ENCODE data around the gene ZBTB2.

DNA sequence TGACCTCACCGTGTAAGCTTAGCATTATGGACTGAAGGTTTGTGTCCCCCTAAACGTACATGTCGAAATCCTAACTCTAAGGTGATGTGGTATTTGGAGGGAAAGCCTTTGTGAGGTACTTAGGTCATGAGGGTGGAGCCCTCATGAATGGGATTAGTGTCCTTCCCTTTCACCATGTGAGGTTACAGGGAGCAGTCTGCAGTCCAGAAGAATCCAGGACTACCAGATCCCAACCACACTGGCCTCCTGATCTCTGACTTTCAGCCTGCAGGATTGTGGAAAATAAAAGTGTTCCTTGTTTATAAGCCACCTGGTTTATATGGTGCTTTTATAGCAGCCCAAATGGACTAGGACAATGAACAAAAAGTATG is 73.4 kb downstream of the ZBTB2 start:
- no peak for TF ChIP-seq POLR2A (IDR thresholded peaks at IDR 0.05)
- TF ChIP-seq, protein P1, sequence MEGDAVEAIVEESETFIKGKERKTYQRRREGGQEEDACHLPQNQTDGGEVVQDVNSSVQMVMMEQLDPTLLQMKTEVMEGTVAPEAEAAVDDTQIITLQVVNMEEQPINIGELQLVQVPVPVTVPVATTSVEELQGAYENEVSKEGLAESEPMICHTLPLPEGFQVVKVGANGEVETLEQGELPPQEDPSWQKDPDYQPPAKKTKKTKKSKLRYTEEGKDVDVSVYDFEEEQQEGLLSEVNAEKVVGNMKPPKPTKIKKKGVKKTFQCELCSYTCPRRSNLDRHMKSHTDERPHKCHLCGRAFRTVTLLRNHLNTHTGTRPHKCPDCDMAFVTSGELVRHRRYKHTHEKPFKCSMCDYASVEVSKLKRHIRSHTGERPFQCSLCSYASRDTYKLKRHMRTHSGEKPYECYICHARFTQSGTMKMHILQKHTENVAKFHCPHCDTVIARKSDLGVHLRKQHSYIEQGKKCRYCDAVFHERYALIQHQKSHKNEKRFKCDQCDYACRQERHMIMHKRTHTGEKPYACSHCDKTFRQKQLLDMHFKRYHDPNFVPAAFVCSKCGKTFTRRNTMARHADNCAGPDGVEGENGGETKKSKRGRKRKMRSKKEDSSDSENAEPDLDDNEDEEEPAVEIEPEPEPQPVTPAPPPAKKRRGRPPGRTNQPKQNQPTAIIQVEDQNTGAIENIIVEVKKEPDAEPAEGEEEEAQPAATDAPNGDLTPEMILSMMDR (IDR thresholded peaks at IDR 0.05) = no peak

All from transverse colon (tissue), 3 donors.